ENCODE data around the gene AMOTL2. TPM values are rescaled to one million over a fixed set of nuclear protein-coding genes. Genes with fewer than 3 reads are reported as not detected.

Gene AMOTL2
- total and polyA plus RNA-seq, 2 experiments from 2014 or later, result 63.9 to 81.6 TPM

DNA sequence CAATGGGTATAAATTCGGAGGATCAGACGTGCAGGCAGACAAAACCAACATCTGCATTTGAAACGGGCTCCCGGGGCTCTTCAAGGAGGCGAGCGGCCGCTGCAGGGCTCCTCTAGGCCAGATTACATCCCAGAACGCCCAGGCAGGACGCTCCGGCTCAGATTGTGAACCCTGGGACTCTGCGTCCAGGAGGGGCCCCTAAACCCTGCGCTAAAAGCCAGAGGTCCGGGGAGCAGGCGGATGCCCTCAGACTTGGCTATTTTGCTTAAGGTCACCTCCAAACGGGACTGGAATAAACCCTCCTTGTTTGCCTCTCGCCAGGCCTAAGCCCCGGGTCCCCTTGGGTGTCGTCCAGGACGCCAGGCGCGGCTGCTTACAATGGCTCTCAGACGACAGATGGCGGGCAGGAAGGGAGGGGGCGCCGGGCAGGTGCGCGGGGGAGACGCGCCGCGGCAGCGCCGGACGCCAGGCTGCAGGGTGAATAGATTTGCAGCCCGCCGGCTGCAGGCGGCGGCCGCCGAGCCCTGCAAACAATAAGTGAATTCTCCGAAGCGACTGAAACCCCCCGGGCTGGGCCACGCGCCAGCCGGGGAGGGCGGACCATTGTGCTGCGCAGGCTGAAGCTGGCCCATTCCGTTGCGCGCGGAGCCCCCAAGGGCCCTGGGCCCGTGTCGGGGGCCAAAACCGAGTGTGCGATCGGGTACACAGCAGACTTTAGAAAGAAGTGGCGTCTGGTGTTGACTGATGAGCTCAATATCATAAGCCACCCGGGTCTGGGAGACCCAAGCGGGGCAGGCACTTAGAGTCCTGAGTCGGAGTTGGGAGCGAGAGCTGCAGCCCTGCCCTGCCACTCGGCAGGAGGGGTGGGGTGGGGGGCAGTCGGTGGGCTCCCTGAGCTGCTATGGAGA lies 32.3 kb upstream of the AMOTL2 start:
- H3K9me3 ChIP-seq (ENCODE audit: low read depth), result no peaks in the 10 kb centered on the region
- no peaks in the 10 kb centered on the region for H3K79me2 ChIP-seq
- no peak overlapping the region for H3K27ac ChIP-seq
- peak overlapping the region; percentile 97 for H3K4me2 ChIP-seq
- DNase-seq (ENCODE audit: low spot score), result peak; percentile 48
- WGBS (ENCODE audit: low lambda C conversion rate, missing lambda C conversion rate), result 5% methylated on average over 62 of the region's 64 CpGs
- no peaks in the 10 kb centered on the region for H3K36me3 ChIP-seq (replicated peaks; ENCODE audit: insufficient read depth, low read depth)
- H4K20me1 ChIP-seq (ENCODE audit: insufficient read depth, poor library complexity, severe bottlenecking), result no peaks in the 10 kb centered on the region
- H3K4me1 ChIP-seq (ENCODE audit: insufficient read depth), result peaks cover 10% of the 10 kb centered on the region
- no peaks in the 10 kb centered on the region for H3K9me2 ChIP-seq (replicated peaks; ENCODE audit: insufficient read depth)
- no peak for TF ChIP-seq EZH2phosphoT487 (IDR thresholded peaks at IDR 0.05; ENCODE audit: low read depth, severe bottlenecking, unreplicated experiment)
- TF ChIP-seq EZH2 (IDR thresholded peaks at IDR 0.05; ENCODE audit: borderline replicate concordance), result peak; percentile 57
- peak overlapping the region; percentile 32 for H3K4me3 ChIP-seq
- H3K27me3 ChIP-seq, result peaks cover 46% of the 10 kb centered on the region
- peak overlapping the region; percentile 75 for H2AFZ ChIP-seq

DNA sequence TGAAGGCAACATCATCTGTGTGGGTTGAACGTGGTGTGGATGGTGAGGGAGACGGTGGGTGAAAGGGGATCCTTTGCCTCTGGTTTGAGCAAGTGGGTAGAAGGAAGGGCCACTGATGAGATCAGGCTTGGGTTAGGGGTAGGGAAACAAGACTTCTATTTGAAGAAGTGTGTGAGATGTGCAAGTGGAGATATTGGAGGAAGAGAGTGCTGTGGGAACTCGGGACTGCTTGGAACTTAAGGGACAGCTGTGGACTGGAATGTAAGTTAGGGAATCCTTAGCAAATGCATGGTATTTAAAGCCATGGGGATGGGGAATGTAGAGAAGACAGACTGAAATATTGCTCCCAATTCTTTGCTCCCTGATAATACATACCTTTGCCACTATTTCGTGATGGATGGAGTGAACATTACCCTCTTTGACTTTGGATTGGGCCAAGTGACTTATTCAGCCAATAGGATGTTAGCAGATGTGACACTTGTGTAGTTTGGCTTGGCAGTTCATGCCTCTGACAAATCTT lies 30.2 kb upstream of the AMOTL2 start:
- H4K20me1 ChIP-seq (ENCODE audit: insufficient read depth, poor library complexity, severe bottlenecking), result no peaks in the 10 kb centered on the region
- TF ChIP-seq EZH2 (IDR thresholded peaks at IDR 0.05; ENCODE audit: borderline replicate concordance) (no peak), EZH2phosphoT487 (IDR thresholded peaks at IDR 0.05; ENCODE audit: low read depth, severe bottlenecking, unreplicated experiment) (no peak)
- TF ChIP-seq, protein P1, sequence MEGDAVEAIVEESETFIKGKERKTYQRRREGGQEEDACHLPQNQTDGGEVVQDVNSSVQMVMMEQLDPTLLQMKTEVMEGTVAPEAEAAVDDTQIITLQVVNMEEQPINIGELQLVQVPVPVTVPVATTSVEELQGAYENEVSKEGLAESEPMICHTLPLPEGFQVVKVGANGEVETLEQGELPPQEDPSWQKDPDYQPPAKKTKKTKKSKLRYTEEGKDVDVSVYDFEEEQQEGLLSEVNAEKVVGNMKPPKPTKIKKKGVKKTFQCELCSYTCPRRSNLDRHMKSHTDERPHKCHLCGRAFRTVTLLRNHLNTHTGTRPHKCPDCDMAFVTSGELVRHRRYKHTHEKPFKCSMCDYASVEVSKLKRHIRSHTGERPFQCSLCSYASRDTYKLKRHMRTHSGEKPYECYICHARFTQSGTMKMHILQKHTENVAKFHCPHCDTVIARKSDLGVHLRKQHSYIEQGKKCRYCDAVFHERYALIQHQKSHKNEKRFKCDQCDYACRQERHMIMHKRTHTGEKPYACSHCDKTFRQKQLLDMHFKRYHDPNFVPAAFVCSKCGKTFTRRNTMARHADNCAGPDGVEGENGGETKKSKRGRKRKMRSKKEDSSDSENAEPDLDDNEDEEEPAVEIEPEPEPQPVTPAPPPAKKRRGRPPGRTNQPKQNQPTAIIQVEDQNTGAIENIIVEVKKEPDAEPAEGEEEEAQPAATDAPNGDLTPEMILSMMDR (IDR thresholded peaks at IDR 0.05; ENCODE audit: poor library complexity), result no peak
- H2AFZ ChIP-seq, result no peak overlapping the region
- H3K9me2 ChIP-seq (replicated peaks; ENCODE audit: insufficient read depth), result no peaks in the 10 kb centered on the region
- H3K36me3 ChIP-seq (replicated peaks; ENCODE audit: insufficient read depth, low read depth), result no peaks in the 10 kb centered on the region
- DNase-seq (ENCODE audit: low spot score), result no peak
- H3K79me2 ChIP-seq, result no peaks in the 10 kb centered on the region
- peaks cover 10% of the 10 kb centered on the region for H3K4me1 ChIP-seq (ENCODE audit: insufficient read depth)
- WGBS (ENCODE audit: low lambda C conversion rate, missing lambda C conversion rate), result 89% methylated on average over 4 of the region's 4 CpGs
- H3K4me3 ChIP-seq, result no peak overlapping the region
- no peak overlapping the region for H3K27ac ChIP-seq
- no peaks in the 10 kb centered on the region for H3K9me3 ChIP-seq (ENCODE audit: low read depth)
- peaks cover 31% of the 10 kb centered on the region for H3K27me3 ChIP-seq
- H3K4me2 ChIP-seq, result no peak overlapping the region

DNA sequence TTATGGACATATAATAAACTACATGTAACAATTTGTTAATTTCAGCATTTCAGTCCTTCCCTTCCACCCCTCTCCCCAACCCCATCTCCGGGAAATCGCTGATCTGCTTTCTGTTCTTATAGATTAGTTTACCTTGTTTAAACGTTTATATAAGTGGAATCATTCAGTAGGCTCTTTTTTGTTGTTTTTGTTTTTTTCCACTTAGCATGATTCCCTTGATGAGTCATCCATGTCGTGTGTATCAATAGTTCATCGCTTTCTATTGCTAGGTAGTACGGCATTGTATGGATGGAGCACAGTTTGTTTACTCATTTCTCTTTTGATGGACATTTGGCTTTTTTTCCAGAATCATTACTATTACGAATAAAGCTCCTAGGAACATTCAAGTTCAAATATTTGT lies 23.5 kb upstream of the AMOTL2 start:
- H3K27me3 ChIP-seq, result no peaks in the 10 kb centered on the region
- no peaks in the 10 kb centered on the region for H3K9me3 ChIP-seq (ENCODE audit: low read depth)
- no peak for DNase-seq (ENCODE audit: low spot score)
- no peak for TF ChIP-seq EZH2phosphoT487 (IDR thresholded peaks at IDR 0.05; ENCODE audit: low read depth, severe bottlenecking, unreplicated experiment)
- no peak for TF ChIP-seq EZH2 (IDR thresholded peaks at IDR 0.05; ENCODE audit: borderline replicate concordance)
- TF ChIP-seq, protein P1 (IDR thresholded peaks at IDR 0.05; ENCODE audit: poor library complexity), result no peak
- no peak overlapping the region for H3K4me2 ChIP-seq
- no peaks in the 10 kb centered on the region for H4K20me1 ChIP-seq (ENCODE audit: insufficient read depth, poor library complexity, severe bottlenecking)
- no peak overlapping the region for H3K4me3 ChIP-seq
- H2AFZ ChIP-seq, result no peak overlapping the region
- no peaks in the 10 kb centered on the region for H3K36me3 ChIP-seq (replicated peaks; ENCODE audit: insufficient read depth, low read depth)
- H3K27ac ChIP-seq, result no peak overlapping the region
- H3K79me2 ChIP-seq, result no peaks in the 10 kb centered on the region
- H3K9me2 ChIP-seq (replicated peaks; ENCODE audit: insufficient read depth), result no peaks in the 10 kb centered on the region
- WGBS (ENCODE audit: low lambda C conversion rate, missing lambda C conversion rate), result 92% methylated on average over 7 of the region's 7 CpGs
- no peaks in the 10 kb centered on the region for H3K4me1 ChIP-seq (ENCODE audit: insufficient read depth)

DNA sequence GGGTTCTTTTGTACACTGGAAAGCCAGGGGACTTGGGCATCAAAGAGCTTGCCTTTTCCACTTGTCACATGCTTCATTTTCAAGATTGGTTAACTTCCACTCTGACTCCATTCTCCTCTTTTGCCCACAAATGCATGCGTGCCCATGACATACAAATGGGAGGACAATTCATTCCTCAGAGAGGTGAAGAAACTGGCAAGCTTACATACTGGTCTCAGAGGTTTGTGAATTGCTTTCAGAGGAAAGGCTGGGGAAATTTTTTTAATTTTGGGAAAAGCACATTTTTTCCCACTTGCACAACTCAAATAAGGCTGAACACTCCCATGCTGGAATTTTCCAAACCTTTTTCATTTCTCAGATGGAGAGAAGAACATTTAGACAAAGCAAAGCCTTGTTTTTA lies 20.9 kb upstream of the AMOTL2 start:
- H3K4me3 ChIP-seq, result no peak overlapping the region
- no peaks in the 10 kb centered on the region for H3K9me3 ChIP-seq (ENCODE audit: low read depth)
- no peak for DNase-seq (ENCODE audit: low spot score)
- H3K9me2 ChIP-seq (replicated peaks; ENCODE audit: insufficient read depth), result no peaks in the 10 kb centered on the region
- no peaks in the 10 kb centered on the region for H3K4me1 ChIP-seq (ENCODE audit: insufficient read depth)
- no peak overlapping the region for H3K4me2 ChIP-seq
- H3K79me2 ChIP-seq, result no peaks in the 10 kb centered on the region
- no peaks in the 10 kb centered on the region for H4K20me1 ChIP-seq (ENCODE audit: insufficient read depth, poor library complexity, severe bottlenecking)
- no peak overlapping the region for H3K27ac ChIP-seq
- no peaks in the 10 kb centered on the region for H3K36me3 ChIP-seq (replicated peaks; ENCODE audit: insufficient read depth, low read depth)
- no peak overlapping the region for H2AFZ ChIP-seq
- no peak for TF ChIP-seq EZH2 (IDR thresholded peaks at IDR 0.05; ENCODE audit: borderline replicate concordance)
- no peak for TF ChIP-seq EZH2phosphoT487 (IDR thresholded peaks at IDR 0.05; ENCODE audit: low read depth, severe bottlenecking, unreplicated experiment)
- TF ChIP-seq, protein P1 (IDR thresholded peaks at IDR 0.05; ENCODE audit: poor library complexity), result no peak
- WGBS (ENCODE audit: low lambda C conversion rate, missing lambda C conversion rate), result 93% methylated on average over 1 of the region's 1 CpG
- no peaks in the 10 kb centered on the region for H3K27me3 ChIP-seq

All from hepatocyte (in vitro differentiated cells).